Mesenchymal stem cell (in vitro differentiated cells and primary cell): ENCODE results near the gene RAC3.

ENCODE experiments used
- DNase-seq: peaks from one replicate; pipeline ENCODE4 v3.0.0-alpha.2; 2013
- H2AFZ ChIP-seq: one replicate; pipeline ENCODE4 v1.6.1; 2013; ENCODE audit warnings: low read depth, mild to moderate bottlenecking, control low read depth, inconsistent platforms, low read length, moderate library complexity
- H2AK5ac ChIP-seq: 2 replicates; pipeline ENCODE4 v1.6.1; 2013; ENCODE audit warnings: low read length, moderate library complexity, mild to moderate bottlenecking, inconsistent platforms; ENCODE audit not compliant: severe bottlenecking
- H2BK120ac ChIP-seq: one replicate; pipeline ENCODE4 v1.6.1; 2013; ENCODE audit warnings: low read depth, mild to moderate bottlenecking, inconsistent platforms, low read length, moderate library complexity
- H2BK12ac ChIP-seq, 2 experiments: one replicate each; pipeline ENCODE4 v1.6.1; 2013; ENCODE audit warnings: inconsistent platforms in 2 of 2, low read length in 2 of 2, mild to moderate bottlenecking in 2 of 2, moderate library complexity in 2 of 2, control low read depth in 1 of 2
- H2BK15ac ChIP-seq: one replicate; pipeline ENCODE4 v1.6.1; 2013; ENCODE audit warnings: mild to moderate bottlenecking, low read depth, inconsistent platforms; ENCODE audit not compliant: poor library complexity, severe bottlenecking
- H2BK5ac ChIP-seq: 2 replicates; pipeline ENCODE4 v1.6.1; 2013; ENCODE audit warnings: low read depth, mild to moderate bottlenecking, low read length, control low read depth, inconsistent platforms; ENCODE audit not compliant: poor library complexity, severe bottlenecking
- H3K14ac ChIP-seq, 2 experiments: one replicate each; pipeline ENCODE4 v1.6.1; 2013; ENCODE audit warnings: inconsistent platforms in 2 of 2, low read length in 2 of 2, control low read depth in 1 of 2, mild to moderate bottlenecking in 1 of 2, moderate library complexity in 1 of 2
- H3K18ac ChIP-seq, 2 experiments: one replicate each; pipeline ENCODE4 v1.6.1; 2013; ENCODE audit warnings: inconsistent platforms in 2 of 2, low read length in 2 of 2, control low read depth in 1 of 2, low read depth in 1 of 2, mild to moderate bottlenecking in 1 of 2
- H3K23ac ChIP-seq, 2 experiments: one replicate each; pipeline ENCODE4 v1.6.1; 2013; ENCODE audit warnings: inconsistent platforms in 2 of 2, low read length in 2 of 2, mild to moderate bottlenecking in 2 of 2, moderate library complexity in 2 of 2, control low read depth in 1 of 2
- H3K27ac ChIP-seq: 2 replicates; pipeline ENCODE4 v1.5.1; 2013; ENCODE audit warnings: mild to moderate bottlenecking, moderate library complexity, low read length, control low read depth, inconsistent platforms; ENCODE audit not compliant: poor library complexity, severe bottlenecking
- H3K27me3 ChIP-seq, 2 experiments: 2 replicates each; pipeline versions ENCODE4 v1.6.1 to v1.7.0; 2013; ENCODE audit warnings: low read length in 2 of 2, mild to moderate bottlenecking in 2 of 2, moderate library complexity in 2 of 2, control low read depth in 1 of 2, inconsistent platforms in 1 of 2; ENCODE audit not compliant: control insufficient read depth in 1 of 2, insufficient read depth in 1 of 2
- H3K36me3 ChIP-seq, 2 experiments: 2 replicates each; pipeline versions ENCODE4 v1.6.1 to v1.7.0; 2013; ENCODE audit warnings: low read length in 2 of 2, control low read depth in 1 of 2, inconsistent platforms in 1 of 2, low read depth in 1 of 2, mild to moderate bottlenecking in 1 of 2; ENCODE audit not compliant: insufficient read depth in 2 of 2, control insufficient read depth in 1 of 2
- H3K4ac ChIP-seq, 2 experiments: one replicate each; pipeline ENCODE4 v1.6.1; 2013; ENCODE audit warnings: inconsistent platforms in 2 of 2, low read length in 2 of 2, mild to moderate bottlenecking in 2 of 2, moderate library complexity in 2 of 2, control low read depth in 1 of 2, low read depth in 1 of 2
- H3K4me1 ChIP-seq: 2 replicates; pipeline ENCODE4 v1.6.1; 2013; ENCODE audit warnings: low read depth, low read length, control low read depth; ENCODE audit not compliant: control insufficient read depth, insufficient read depth
- H3K4me2 ChIP-seq: 2 replicates; pipeline ENCODE4 v1.6.1; 2013; ENCODE audit warnings: low read length, mild to moderate bottlenecking, inconsistent platforms; ENCODE audit not compliant: poor library complexity, severe bottlenecking
- H3K4me3 ChIP-seq, 2 experiments: 2 replicates each; pipeline versions ENCODE4 v1.5.1 to v1.7.0; 2013; ENCODE audit warnings: low read length in 2 of 2, mild to moderate bottlenecking in 2 of 2, control low read depth in 1 of 2, low read depth in 1 of 2; ENCODE audit not compliant: insufficient read depth in 1 of 2
- H3K79me1 ChIP-seq: replicated peaks from 2 replicates; pipeline ENCODE4 v1.6.1; 2013; ENCODE audit warnings: mild to moderate bottlenecking, control low read depth, low read length, inconsistent platforms; ENCODE audit not compliant: poor library complexity, severe bottlenecking
- H3K9ac ChIP-seq: 2 replicates; pipeline ENCODE4 v1.7.0; 2013; ENCODE audit warnings: mild to moderate bottlenecking, low read length, moderate library complexity
- H3K9me3 ChIP-seq: 2 replicates; pipeline ENCODE4 v1.7.0; 2013; ENCODE audit warnings: mild to moderate bottlenecking, low read length; ENCODE audit not compliant: control insufficient read depth
- H4K8ac ChIP-seq: one replicate; pipeline ENCODE4 v1.6.1; 2013; ENCODE audit warnings: inconsistent platforms, mild to moderate bottlenecking, low read length, moderate library complexity
- H4K91ac ChIP-seq: one replicate; pipeline ENCODE4 v1.6.1; 2013; ENCODE audit warnings: mild to moderate bottlenecking, low read length, inconsistent platforms
- WGBS: methylation state at CpG from one replicate; pipeline ENCODE4 v1.1.7; 2013; ENCODE audit warnings: mixed read lengths; 5-methylcytosine and 5-hydroxymethylcytosine counted together

The RAC3 gene

DNA sequence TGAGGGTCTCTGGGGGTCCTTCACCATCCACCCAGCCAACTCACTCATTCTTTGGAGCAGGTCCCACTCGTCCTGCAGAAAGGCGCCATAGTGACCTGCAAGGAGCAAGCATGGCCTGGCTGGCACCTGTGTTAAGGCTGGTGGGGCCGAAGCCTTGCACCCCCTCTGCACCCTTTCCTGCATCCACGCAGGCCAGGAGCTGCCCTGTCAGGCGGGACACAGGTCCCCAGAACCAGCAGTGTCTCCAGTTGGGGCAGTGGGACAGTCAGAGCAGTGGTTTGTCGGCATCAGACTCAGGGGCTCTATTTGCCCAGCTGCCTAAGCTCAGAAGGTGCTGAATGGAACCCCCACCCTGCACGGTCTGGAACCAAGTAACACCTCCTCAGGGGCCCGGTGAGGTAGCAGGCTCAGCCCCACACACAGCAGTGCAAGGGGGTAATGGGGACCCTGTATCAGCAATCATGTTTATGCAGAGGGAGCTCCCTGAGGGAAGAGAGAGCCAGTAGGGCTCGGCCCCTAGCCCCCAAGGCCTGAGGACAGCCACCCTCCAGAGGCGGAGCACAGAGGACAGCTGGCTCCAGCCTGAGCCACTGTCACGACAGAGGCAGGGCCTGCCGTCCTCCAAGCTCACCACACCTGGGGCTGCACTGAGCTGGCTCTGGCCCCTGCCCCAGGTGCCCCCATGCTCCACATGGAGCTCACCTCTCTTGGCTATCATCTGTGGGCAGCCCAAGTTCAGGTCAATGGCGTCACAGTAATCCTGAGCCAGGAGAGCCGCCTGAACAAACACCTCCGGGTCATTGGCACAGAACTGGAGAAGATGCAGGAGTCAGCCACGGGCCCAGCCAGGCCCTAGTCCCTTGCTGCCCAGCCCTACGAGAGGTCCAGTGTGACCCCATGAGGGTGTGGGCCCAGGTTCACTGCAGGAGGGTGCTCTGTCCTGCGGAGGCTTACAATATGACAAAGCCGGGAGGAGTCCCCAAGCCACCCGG is 32.2 kb downstream of the RAC3 start:
- Histone ChIP-seq H3K9me3 (no peaks in the 10 kb centered on the region), H3K4me3 (peak overlapping the region in 1 of 2 experiments; percentile 89), H3K4me2 (no peak overlapping the region), H3K9ac (peak overlapping the region; percentile 92), H3K18ac (no peak overlapping the region), H2AFZ (no peak overlapping the region), H2AK5ac (no peak overlapping the region), H4K91ac (no peak overlapping the region), H3K4me1 (peaks cover 25% of the 10 kb centered on the region), H3K23ac (no peak overlapping the region), H2BK12ac (no peak overlapping the region), H3K36me3 (peaks cover 47 to 57% of the 10 kb centered on the region in 2 experiments), H3K14ac (no peak overlapping the region), H2BK120ac (no peak overlapping the region), H3K79me1 (peaks cover 15% of the 10 kb centered on the region), H3K27me3 (no peaks in the 10 kb centered on the region), H3K27ac (no peak overlapping the region), H4K8ac (no peak overlapping the region), H2BK15ac (no peak overlapping the region), H2BK5ac (no peak overlapping the region), H3K4ac (no peak overlapping the region)
- WGBS: 93% methylated on average over 20 of the region's 20 CpGs
- DNase-seq: no peak

DNA sequence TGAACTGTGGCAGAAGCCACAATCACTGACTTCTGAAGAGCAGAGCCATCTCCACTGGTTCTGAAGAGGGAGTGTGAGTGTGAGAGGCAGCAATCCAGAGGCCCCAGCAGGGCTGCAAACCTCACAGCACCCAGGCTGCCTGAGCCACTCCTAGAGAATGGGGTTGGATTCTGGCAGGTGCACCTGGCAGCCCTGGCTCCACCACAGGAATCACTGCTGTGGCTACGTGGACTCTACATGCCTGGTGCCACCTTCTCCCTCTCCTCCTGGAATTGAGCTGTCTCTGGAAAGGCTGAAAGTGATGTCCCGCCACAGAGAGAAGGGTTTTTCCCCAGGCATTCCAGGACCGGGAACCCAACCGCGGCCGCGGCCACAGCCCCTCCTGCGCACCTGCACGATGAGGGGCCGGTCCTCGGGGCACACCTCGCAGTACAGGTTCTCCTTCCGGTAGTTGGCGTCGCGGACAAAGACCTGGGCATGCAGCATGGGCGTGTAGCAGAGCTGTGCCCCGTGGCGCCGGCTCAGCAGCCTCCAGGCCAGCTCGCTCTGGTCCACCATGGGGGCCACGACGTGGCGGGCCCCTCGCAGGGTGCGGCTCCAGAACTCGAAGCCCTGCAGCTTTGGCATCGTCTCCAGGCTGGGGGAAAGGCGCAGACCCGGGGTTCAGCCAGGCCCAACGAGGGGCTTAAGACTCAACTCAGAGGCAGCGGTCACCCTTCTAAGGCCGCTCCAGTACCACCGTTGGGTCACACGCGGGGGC is 33.1 kb downstream of the RAC3 start:
- no peaks in the 10 kb centered on the region for H3K9me3 ChIP-seq
- H3K18ac ChIP-seq: peak overlapping the region in 1 of 2 experiments; percentile 73
- H2BK15ac ChIP-seq: no peak overlapping the region
- H3K27me3 ChIP-seq: no peaks in the 10 kb centered on the region
- no peak overlapping the region for H4K91ac ChIP-seq
- peaks cover 24% of the 10 kb centered on the region for H3K4me1 ChIP-seq
- 60% methylated on average over 35 of the region's 36 CpGs for WGBS
- H3K14ac ChIP-seq: peak overlapping the region in 1 of 2 experiments; percentile 79
- DNase-seq: no peak
- H2BK5ac ChIP-seq: no peak overlapping the region
- H3K4ac ChIP-seq: peak overlapping the region in 1 of 2 experiments; percentile 86
- H4K8ac ChIP-seq: peak overlapping the region; percentile 88
- no peak overlapping the region for H2AK5ac ChIP-seq
- H2BK12ac ChIP-seq: peak overlapping the region in 1 of 2 experiments; percentile 11
- peak overlapping the region; percentile 96 for H3K4me2 ChIP-seq
- H3K4me3 ChIP-seq: peak overlapping the region; percentile 81 to 89
- H2BK120ac ChIP-seq: no peak overlapping the region
- H3K23ac ChIP-seq: peak overlapping the region in 1 of 2 experiments; percentile 24
- H3K79me1 ChIP-seq: peaks cover 15% of the 10 kb centered on the region
- H3K9ac ChIP-seq: peak overlapping the region; percentile 92
- H2AFZ ChIP-seq: peak overlapping the region; percentile 95
- H3K27ac ChIP-seq: no peak overlapping the region
- H3K36me3 ChIP-seq: peaks cover 38 to 48% of the 10 kb centered on the region in 2 experiments

DNA sequence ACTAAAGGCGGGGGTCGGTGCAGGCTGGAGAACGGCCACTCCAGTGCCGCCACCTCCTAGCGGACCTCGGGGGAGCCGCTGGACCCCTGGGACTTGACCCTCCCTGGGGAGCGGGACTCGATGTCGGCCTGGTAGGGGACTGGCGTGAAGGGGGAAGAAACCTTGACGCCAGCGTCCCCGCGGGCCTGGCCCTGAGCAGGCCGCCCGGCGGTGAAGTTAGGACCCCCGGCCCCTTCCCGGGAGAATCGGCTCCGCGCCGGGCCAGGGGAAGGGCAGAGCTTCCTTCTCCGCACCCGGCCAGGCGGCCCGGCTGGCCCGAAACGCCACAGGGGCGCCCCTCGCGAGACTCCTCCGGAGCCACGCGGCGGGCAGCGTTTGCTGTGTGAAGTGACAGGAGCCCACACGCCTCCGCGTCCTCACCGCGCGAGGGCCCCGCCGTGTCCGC is 33.7 kb downstream of the RAC3 start:
- Histone ChIP-seq H2BK15ac (no peak overlapping the region), H2BK12ac (peak overlapping the region in 1 of 2 experiments; percentile 11), H3K23ac (peak overlapping the region in 1 of 2 experiments; percentile 65), H3K27ac (no peak overlapping the region), H4K8ac (peak overlapping the region; percentile 88), H2AK5ac (no peak overlapping the region), H2BK120ac (peak overlapping the region; percentile 24), H3K18ac (peak overlapping the region; percentile 73 to 82), H3K14ac (peak overlapping the region in 1 of 2 experiments; percentile 79), H3K36me3 (peaks cover 32 to 42% of the 10 kb centered on the region in 2 experiments), H4K91ac (peak overlapping the region; percentile 28), H3K9me3 (no peaks in the 10 kb centered on the region), H3K79me1 (peaks cover 15% of the 10 kb centered on the region), H3K4me1 (peaks cover 24% of the 10 kb centered on the region), H3K9ac (peak overlapping the region; percentile 92), H2AFZ (peak overlapping the region; percentile 95), H3K4me3 (peak overlapping the region; percentile 81 to 89), H3K4me2 (peak overlapping the region; percentile 96), H3K4ac (peak overlapping the region; percentile 86 to 92), H3K27me3 (no peaks in the 10 kb centered on the region), H2BK5ac (no peak overlapping the region)
- WGBS: under 1% methylated on average over 27 of the region's 47 CpGs
- DNase-seq: peak; percentile 55
